ENCODE measurements around the gene PAK6.

Gene PAK6

DNA sequence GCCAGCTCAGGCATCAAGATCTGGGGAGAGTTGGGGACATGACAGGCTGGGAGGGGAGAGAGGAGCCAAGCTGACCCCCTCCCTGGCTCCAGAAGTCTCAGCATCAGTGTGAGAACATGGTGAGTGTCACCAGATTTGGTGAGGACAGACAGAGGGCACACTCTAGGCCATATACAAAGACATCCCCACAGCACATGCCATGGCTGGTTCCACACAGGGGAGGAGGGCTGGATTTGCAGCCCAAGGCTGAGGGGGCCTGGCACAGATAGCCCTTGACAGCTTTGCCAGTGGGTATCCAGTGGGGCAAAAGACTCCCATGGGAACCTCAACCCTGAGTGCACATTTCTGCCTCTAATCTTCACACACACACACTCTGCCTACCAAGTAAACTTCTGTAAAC is 54.1 kb downstream of the PAK6 start:
- no peak for DNase-seq (ENCODE audit: low spot score)

DNA sequence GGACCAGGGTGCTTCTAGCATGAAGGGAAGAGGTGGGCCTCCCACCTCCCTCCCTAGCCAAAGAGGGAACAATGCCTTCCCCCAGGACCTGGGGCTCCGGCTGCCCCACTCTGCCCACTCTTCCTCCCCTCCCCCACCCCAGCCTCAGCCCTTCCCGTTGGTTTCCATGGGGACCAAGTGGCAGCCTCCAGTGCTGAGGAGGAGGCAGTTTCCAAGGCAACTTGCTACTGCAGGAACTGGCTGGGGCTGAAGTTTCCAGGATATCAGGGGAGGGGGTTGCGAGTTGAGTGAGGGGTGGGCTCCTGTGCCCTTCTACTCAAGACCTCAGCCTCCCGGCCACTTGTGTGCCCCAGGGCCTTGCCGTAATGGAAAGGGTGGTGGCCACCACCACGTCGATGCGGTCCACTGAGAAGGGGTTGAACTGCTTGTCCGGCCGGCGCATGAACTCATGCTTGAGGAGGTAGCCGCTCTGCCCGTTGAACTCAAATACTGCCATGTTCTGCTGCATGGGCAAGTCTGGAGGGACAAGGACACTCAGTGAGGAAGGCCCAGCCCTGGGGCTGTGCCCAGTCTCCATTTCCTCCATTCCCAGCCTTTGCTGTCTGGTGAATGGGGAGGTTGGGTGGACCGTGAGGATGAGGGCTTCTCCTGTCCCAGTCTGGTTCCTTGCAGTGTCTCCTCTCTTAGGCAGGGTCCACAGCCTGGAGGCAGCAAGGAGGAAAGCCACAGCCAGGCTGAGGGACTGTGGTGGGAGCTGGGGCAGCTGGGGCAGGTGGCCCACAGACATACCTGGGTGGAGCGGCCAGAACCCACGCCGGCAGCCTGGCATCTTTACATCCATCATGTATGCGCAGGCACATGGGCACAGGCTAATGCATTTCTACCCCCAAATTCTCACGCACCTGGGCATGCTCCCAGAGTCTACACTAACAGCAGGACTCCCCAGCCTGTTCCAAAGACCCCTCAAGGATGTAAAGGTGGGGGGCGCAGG is 55.3 kb downstream of the PAK6 start:
- no peak for DNase-seq (ENCODE audit: low spot score)

DNA sequence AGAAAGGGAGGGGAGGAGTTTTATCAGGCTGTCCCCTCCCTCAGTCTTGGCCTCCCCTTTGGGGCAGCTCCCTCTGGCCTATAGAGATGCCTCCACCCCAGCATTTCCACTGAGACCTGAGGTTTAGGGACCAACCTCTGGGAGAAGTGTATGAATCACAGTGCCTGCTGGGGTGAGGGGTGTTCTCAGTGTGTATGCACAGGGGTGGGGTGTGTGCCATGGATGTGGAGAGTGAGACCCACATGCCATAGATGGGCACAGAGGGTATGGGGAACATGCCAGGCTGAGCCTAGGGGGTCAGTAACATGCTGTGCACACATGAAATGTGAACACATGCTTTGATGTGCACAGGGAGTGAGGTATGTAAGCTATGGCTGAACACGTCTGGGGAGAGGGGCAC is 56.4 kb downstream of the PAK6 start:
- no peak for DNase-seq (ENCODE audit: low spot score)

DNA sequence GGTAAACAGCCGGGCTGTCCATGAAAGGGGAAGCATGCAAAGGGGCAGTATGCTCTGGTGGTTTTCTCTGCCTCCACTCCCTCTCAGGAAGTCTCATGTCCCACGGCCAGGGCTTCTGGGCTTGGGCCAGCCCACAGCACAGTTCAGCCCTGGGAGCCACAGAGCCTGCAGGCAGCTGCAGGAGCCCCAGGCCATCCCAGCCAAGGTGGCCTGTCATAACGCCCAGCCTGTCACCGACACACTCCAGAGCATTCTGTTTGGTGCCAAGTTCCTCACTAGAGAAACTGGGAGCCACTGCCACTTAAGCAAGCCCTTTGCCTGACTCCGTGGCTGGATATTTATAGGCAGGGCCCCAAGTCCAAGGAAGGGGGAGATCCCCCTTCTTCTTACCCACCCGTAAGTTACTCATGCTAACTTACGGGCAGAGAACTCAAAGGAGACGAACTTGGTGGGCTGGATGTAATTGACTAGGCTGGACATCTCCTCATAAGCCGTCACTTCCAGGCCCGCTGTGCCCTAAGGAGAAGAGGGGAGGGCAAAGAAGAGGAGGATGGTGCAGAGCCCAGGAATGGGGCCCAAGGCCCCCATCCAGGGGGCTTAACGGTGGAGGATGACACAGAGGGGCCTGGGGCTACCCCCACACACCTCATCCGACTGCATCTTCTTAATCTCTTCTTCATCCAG is 57.2 kb downstream of the PAK6 start:
- no peak for DNase-seq (ENCODE audit: low spot score)

DNA sequence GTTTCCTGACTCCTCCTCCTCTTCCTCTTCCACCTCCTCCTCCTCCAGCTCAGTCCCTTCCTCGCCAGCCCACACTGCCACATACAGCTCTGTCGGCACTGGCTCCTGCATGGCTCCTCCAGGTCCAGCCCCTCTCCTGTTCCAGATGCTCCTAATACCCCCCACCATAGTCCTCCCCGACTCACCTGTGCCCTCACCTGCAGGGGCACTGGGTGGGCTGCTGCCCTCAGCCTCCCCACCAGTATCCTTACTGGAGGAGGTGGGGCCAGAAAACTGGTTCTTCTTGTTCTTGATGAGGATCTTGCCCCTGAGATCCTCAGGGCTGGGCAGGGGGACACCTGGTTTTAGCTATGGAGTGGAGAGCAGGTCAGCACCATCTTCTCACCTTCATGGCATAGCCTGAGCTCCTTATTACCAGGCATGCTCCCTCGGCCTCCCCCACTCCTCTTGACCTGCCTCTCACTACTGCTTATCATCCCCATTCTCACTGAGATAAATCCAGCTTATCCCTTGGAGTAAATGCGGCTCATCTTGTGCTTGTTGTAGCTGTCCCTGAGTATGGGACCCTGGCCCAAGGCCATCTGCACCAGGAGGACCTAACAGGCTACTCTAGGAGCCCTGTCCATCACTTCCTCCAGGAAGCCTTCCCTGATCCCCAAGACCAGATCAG is 57.8 kb downstream of the PAK6 start:
- DNase-seq (ENCODE audit: low spot score) = no peak

DNA sequence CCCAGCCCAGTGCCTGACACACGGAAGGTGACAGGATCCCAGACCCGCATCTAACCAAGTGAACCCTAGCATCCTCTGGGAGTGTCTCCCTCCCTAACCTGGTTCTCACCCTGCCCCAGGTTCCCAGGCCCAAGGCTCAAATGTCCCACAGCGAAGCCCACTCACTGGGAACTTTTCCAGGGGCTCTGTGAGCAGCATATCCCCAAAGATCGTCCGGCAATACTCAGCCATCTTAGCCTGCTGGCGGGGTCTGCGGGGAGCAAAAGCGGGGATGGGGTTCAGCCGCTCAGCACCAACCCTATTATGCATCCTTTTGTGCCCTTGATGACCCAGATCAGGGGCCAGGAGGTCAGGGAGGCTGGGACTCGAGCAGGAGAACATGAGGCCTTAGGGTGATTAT is 58.5 kb downstream of the PAK6 start:
- DNase-seq (ENCODE audit: low spot score) = no peak

DNA sequence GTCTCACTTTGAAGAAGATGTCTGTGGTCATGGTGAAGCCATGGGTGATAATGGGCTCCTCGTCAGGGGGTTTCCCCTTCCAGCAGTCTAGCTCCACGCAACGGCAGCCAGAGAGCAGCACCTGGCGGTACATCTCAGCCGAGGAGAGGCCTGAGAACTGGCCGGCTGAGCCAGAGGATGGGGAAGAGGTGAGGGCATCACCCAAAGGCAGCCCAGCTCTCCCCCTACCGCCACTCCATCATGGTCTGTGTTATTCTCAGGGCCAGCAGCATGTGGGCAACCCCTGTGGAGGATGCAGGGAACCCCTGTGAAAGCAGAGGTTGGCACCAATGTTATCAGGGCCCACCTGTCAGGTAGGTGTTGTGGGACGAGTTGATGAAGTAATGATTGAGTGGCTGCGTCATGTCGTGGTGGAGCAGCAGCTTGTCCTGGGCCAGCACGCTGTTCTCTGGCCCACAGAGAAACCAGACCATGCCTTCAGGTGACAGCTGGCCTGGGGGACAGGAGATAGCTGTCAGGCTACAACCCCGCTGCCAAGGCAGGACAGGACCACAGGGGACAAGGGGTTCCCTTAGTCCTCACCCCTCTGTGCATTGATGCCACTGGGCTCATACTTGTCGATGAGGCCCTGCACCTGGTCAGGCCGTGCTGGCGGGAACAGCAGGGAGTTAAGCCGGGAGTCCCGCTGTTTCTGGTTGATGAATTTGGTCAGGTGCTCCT is 59.5 kb downstream of the PAK6 start:
- DNase-seq (ENCODE audit: low spot score) = no peak

DNA sequence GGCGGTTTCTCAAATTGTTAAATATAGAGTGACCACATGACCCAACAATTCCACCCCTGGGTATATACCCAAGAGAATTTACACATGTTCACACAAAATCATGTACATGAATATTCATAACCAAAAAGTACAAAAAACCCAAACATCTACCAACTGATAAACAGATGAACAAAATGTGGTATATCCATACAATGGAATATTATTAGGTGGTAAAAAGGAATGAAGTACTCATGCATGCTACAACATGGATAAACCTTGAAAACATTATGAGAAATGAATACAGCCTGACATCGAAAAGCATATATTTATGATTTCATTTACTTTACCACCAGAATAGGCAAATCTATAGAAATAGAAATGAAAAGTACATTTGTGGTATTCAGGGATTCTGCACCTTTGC is 61.5 kb downstream of the PAK6 start:
- no peak for DNase-seq (ENCODE audit: low spot score)

DNA sequence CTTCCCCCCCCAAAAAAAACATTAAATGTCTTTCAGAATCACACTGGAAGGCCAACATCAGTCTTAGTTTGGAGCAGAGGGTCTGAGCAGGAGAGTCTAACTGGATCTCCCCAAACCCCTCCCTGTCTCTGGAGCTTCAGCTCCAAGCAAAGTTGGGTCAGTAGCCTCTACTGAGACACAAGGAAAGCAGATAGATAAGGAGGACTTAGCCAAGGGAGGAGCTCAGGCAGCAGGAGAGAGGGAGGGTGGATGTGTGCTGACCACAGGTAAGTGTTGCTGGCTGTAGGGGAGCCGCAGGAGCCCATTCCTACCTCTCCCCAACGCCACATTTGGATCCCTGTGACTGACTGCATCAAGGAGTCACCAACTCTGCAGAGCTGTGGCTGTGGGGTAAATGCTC is 61.9 kb downstream of the PAK6 start:
- no peak for DNase-seq (ENCODE audit: low spot score)

DNA sequence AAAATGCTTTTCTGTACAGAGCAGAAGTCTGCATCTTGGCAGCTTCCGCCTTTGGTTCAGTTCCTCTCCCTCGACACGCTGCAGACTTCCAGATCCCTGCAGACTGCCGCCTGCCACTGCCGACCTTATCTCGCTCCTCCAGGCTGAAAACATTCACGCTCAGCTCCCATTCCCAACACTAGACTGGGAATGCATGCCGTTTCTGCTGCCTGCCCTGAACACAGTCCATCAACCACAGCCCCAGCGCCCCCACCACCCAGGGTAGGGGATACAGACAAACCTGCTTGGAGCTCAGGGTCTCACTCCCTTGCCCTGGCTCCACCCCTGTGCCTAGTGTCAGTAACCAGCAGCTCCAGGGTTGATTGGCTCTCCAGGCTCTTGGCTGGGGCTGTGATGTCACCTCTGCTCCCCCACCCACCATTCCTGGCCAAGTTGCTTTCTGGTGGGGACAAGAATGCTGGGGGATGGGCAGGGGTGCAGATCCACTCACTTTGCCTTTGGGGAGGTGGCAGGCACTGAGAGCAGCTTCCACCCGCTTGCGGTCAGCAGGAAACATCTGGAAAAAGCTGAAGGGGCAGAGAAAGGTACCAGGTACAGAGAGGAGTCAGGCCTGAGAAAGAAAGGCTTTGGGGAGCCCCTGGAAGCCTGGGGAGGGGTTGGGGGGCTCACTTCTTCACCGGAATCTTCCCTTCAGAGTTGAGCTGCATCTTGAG is 62.8 kb downstream of the PAK6 start:
- DNase-seq (ENCODE audit: low spot score) = no peak

DNA sequence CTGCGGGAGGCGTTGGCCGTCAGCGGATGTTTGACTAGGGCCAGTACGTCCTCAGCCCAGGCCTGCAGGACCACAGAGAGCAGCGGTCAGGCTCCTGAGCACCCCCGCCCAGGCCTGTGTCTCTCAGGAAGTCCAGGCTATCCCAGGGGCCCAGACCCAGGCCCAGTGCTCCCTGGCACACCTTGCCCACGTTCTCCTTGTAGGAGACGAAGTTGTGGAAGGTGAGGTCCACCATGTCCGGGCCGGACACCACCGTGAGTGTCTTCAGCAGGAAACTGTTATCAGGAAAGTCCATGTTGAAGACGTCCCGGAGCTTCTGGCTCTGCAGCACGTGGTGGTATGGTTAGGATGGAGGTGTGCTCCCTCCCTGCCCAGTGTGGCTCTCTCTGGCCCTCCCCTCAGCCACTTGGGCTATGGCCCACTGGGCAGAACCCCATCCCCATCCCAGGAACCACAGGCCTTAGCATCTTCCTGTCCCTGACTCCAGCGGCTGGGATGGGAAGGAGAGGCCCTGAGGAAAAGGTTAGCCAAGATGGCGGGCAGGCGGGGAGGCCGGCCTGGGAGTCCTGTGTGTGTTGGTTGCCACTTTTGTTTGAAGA is 63.5 kb downstream of the PAK6 start:
- no peak for DNase-seq (ENCODE audit: low spot score)

DNA sequence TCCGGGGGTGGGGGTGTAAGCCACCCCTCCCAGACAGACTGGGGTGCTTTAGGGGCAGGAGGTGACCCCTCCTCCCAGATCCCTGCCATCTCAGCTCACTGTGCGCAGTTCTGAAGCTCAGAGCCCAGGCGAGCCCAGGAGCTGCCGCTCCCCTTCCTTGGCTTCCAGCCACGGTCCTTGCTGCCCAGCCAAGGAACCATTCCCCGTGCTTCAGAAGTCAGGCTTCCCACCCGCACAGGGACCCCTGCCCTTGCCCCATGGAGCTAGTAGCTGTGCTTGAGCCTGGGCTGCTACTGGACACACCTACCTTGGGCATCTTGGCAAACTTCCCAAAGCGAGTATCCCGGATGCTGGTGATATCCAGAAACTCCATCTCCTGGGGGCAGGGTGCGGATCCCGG is 64.1 kb downstream of the PAK6 start:
- DNase-seq (ENCODE audit: low spot score) = no peak

DNA sequence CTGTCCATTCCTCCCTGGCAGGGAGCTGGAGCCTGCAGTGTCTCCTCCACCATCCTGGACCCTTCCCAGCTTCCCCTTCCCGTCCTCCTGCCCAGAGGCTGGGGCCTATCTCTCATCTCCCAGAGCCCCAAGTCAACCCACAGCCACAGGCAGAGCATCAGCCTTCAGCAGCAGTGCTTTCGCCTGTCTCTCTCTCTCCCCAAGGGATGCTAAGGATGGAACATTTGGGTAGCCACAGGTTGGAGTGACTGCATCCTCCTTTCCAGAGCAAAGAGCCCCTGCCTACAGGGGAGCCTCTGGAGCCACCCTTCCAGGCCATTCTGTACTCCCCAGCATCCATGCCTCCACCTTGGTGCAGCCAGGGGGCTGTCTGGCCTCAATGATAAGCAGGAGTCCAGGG is 64.7 kb downstream of the PAK6 start:
- no peak for DNase-seq (ENCODE audit: low spot score)

DNA sequence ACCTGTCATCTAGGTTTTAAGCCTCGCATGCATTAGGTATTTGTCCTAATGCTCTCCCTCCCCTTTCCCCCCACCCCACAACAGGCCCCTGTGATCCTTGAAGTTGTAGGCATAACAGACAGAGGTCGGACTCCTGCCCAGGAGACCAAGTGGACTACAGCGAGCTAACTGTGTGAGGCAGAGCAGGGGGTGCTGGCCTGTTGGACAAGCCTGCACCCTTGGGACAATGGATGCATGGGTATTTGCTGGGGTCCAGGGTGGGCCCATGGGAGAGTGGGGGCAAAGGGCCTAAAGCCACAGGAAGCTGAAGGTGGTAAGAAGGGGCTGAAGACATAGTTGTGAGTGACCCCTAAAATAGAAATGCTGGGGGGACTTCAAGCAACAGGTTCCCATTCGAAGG is 66.4 kb downstream of the PAK6 start:
- no peak for DNase-seq (ENCODE audit: low spot score)

DNA sequence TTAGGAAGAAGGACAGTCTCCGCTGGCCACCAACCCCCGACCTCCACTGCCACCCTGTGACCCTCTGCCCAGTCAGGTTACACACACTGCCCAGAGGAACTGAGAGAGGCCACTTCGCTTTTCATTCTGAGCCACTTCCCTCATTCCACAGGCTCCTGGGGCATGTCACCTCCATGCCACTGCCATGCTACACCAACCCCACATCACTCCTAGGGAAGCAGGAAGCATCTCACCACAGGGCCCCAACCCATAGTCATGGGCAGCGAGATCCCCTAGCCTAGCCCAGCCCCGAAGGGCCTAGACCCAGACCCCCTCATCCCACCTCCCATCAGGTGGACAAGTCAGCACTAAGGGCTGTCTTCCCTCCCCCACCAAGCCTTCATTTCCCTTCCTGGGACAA is 67.5 kb downstream of the PAK6 start:
- no peak for DNase-seq (ENCODE audit: low spot score)

DNA sequence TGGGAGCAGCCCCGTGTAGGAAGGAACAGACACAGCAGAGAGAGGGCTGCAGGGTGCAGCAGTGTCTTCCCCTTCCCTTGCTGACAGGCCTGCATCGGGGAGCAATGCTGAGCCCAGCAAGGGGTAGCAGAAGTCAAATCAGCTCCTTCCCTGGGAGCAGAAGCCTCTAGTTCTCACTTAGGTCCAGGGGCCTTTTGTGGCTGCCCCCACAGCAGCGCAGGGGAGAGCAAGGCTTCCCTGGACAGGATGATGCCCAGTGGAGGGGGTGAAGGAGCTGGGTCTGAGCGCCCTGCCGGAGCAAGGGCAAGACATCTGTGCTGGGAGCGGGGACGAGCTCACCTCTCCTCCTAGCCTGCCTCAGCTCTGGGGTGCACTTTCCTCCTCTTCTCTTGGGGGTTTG is 68.0 kb downstream of the PAK6 start:
- DNase-seq (ENCODE audit: low spot score) = no peak

DNA sequence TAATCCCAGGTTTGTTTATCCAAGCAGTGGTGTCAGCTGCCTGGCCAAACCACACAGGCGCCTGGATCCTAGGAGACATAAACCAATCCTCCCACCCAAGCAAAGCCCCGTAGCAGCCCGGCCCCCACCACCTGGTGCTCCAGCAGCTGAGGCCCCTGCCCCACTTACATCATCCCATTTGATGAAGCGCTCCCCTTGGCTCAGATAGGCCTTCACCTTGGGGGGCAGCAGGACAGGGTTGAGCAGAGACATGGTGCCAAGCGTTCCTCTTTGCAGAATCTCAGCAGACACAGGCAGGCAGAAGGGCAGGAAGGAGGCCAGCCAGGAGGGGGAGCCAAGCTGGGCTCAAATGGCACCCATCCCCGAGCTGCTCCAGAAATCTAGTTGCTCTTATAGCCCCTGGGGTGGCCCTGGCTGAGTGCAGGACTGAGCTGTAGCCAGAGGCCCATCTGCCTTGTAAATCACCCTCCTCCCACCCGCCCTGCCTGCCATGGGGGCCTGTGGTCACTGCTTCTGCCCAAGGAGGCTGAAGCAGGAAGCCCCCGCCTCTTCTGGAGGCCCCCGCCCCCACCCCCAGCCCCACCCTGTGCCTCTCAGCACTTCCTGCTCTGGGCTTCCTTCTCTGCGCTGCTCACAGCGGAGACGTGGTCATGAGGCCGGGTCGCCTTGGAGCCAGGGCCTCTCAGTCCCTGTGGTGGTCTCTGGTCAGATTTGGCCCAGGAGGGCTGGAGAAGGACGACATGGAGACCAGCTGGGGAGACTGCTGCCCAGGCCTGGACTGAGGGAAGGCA is 68.8 kb downstream of the PAK6 start, which contains the start of gene PLCB2:
Gene PLCB2 (minus strand): TSS at position 515 of the 791 bp plus-strand sequence. CDS start 263 bp downstream, at position 252.
- DNase-seq (ENCODE audit: low spot score) = no peak

DNA sequence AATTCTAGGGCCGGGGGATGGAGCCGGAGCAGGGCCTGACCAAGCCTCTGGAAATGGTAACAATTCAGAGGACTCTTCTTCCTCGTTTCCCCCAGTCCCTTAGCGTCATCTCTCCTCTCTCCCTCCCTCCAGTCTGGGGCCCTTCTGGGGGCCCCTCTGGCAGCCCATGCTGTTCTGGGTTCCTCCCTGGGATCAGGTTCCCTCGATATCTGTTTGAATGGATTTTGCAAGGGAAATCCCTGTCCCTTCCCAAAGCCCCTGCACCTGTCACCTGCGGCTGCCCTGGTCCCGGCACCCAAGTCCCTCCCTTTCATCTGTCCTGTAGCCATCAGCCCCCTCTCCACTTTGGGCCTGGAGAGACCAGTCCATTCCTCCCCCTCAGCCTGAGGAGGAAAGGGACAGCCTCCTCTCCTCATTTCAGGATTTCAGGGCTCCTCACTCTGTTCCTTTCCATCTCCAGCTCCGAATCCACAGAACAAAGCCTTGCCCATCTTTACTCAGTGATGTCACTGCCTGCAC is 70.5 kb downstream of the PAK6 start:
- no peak for DNase-seq (ENCODE audit: low spot score)

DNA sequence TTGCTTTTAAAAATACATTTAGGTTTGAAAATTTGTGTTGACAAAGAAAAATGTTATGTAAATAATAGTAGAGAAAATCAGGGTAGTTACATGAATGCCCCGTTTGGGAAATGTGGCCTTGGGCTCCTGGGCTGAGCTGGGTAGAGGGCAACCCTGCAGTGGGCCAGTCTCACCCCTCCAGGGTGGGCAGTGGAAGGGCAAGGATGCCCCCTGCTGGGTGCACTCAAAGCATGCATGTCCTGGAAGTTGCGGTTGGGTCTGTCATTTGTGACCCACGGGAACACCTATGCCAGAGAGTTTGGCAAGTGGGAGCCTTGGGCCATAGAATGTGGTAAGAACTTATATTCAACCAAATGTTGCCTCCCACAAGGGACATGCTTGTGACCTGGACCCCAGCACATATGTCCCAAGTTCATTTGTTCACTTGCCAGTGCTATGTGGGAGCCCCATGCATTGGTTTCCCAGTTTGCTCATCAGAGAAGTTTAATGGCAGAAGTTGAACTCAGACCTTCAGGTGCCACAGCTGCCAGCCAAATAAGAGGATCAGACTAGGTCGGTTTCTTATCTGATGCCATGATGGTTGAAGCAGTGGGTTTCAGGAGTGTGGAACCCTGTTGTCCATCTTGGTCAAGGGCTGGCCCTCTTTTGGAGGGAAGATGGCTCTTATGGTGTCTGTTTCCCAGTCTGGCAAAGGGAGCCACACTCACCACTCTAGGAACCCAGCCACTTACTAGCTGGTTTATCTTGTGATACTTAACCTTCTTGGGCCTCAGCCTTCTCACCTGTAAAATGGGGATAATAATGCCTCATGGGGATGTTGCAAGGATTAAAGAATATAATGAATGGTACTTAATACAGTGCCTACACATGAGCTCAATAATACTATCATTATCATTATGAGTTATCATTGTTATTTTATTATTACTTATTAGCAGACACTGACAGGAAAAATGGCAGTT is 71.4 kb downstream of the PAK6 start:
- peak; percentile 61 for DNase-seq (ENCODE audit: low spot score)
